GM21360 (cell line): Measurements from ENCODE around the gene CSRP2.

ENCODE experiments used
- ATAC-seq: cut with Tn5 transposase; IDR thresholded peaks from one replicate; pipeline ENCODE4 v1.9.1; 2021; ENCODE audit warnings: mild to moderate bottlenecking, moderate library complexity; ENCODE audit not compliant: unreplicated experiment

CSRP2 gene

GRCh38 chr12:76878899-76879709 is at the start of gene CSRP2:
CSRP2 (minus strand) TSS chr12:76879019; CDS start chr12:76866260, 12,759 bp downstream.
- ATAC-seq: peak; percentile 90

- ATAC-seq: no peak
Observed at GRCh38 chr12:76927170-76927784, 48.5 kb upstream of the CSRP2 start.

GRCh38 chr12:76925135-76925534 is 46.3 kb upstream of the CSRP2 start:
- ATAC-seq: no peak

GRCh38 chr12:76922866-76923265 is 44.0 kb upstream of the CSRP2 start:
- no peak for ATAC-seq

GRCh38 chr12:76921891-76922664 is 43.3 kb upstream of the CSRP2 start:
- ATAC-seq: no peak

- no peak for ATAC-seq
Observed at GRCh38 chr12:76921100-76921471, 42.3 kb upstream of the CSRP2 start.

GRCh38 chr12:76920172-76921099 is 41.6 kb upstream of the CSRP2 start:
- peak; percentile 69 for ATAC-seq

- no peak for ATAC-seq
Observed at GRCh38 chr12:76919383-76920171, 40.8 kb upstream of the CSRP2 start.

GRCh38 chr12:76916170-76916540 is 37.3 kb upstream of the CSRP2 start:
- no peak for ATAC-seq

GRCh38 chr12:76915361-76916169 is 36.7 kb upstream of the CSRP2 start:
- ATAC-seq: no peak

GRCh38 chr12:76914102-76914859 is 35.5 kb upstream of the CSRP2 start:
- no peak for ATAC-seq

GRCh38 chr12:76909290-76909689 is 30.5 kb upstream of the CSRP2 start:
- no peak for ATAC-seq

- ATAC-seq: no peak
Observed at GRCh38 chr12:76908303-76909017, 29.6 kb upstream of the CSRP2 start.

- no peak for ATAC-seq
Observed at GRCh38 chr12:76901628-76902380, 23.0 kb upstream of the CSRP2 start.

- ATAC-seq: no peak
Observed at GRCh38 chr12:76899522-76899921, 20.7 kb upstream of the CSRP2 start.

- no peak for ATAC-seq
Observed at GRCh38 chr12:76898442-76898841, 19.6 kb upstream of the CSRP2 start.

GRCh38 chr12:76896274-76896673 is 17.5 kb upstream of the CSRP2 start:
- no peak for ATAC-seq
